OCI-LY1 (cell line): ENCODE results near the gene KCNH6.

Source experiments
- H2AFZ ChIP-seq: fragments of 200-600 bp; sonication (generic), shearing (Covaris generic); 2 replicates; pipeline ENCODE4 v1.6.0; 2014; ENCODE audit warnings: antibody characterized with exemption, mild to moderate bottlenecking, low read length
- H3F3A ChIP-seq: fragments of 200-600 bp; sonication (generic), shearing (Covaris generic); 2 replicates; pipeline ENCODE4 v1.6.0; 2014; ENCODE audit warnings: mild to moderate bottlenecking, antibody characterized with exemption, low read length, moderate library complexity; ENCODE audit not compliant: insufficient read depth
- H3K27ac ChIP-seq: fragments of 200-600 bp; sonication (generic); 2 replicates; pipeline ENCODE4 v1.5.1; 2014; ENCODE audit warnings: low read length, mixed run types, mild to moderate bottlenecking, low read depth; ENCODE audit not compliant: poor library complexity, severe bottlenecking
- H3K27me3 ChIP-seq: fragments of 200-600 bp; sonication (generic); 2 replicates; pipeline ENCODE4 v1.6.0; 2014; ENCODE audit warnings: antibody characterized with exemption, mild to moderate bottlenecking, low read length, moderate library complexity; ENCODE audit not compliant: insufficient read depth
- H3K36me3 ChIP-seq: fragments of 200-600 bp; sonication (generic); 2 replicates; pipeline ENCODE4 v1.6.1; 2014; ENCODE audit warnings: mild to moderate bottlenecking, antibody characterized with exemption, low read length, moderate library complexity, mixed read lengths; ENCODE audit not compliant: insufficient read depth
- H3K4me1 ChIP-seq: fragments of 200-600 bp; sonication (generic); 2 replicates; pipeline ENCODE4 v1.5.1; 2014; ENCODE audit warnings: mild to moderate bottlenecking, low read length, moderate library complexity; ENCODE audit not compliant: insufficient read depth, severe bottlenecking
- H3K4me2 ChIP-seq: fragments of 200-600 bp; sonication (generic), shearing (Covaris generic); 2 replicates; pipeline ENCODE4 v1.6.1; 2014; ENCODE audit warnings: low read length
- H3K4me3 ChIP-seq: fragments of 200-600 bp; sonication (generic); 2 replicates; pipeline ENCODE4 v1.5.1; 2014; ENCODE audit warnings: low read length, low read depth, mild to moderate bottlenecking, mixed read lengths; ENCODE audit not compliant: poor library complexity, severe bottlenecking
- H3K79me2 ChIP-seq: fragments of 200-600 bp; shearing (Covaris generic); 2 replicates; pipeline ENCODE4 v1.6.1; 2016; ENCODE audit warnings: mixed run types, low read length, mixed read lengths; ENCODE audit not compliant: insufficient read depth
- H3K9ac ChIP-seq: fragments of 200-600 bp; sonication (generic), shearing (Covaris generic); 2 replicates; pipeline ENCODE4 v1.6.1; 2014; ENCODE audit warnings: mild to moderate bottlenecking, low read length, mixed read lengths
- H3K9me2 ChIP-seq: fragments of 200-600 bp; sonication (generic), shearing (Covaris generic); 2 replicates; pipeline ENCODE4 v1.6.1; 2014; ENCODE audit warnings: low read depth, mild to moderate bottlenecking, low read length, mixed read lengths
- H3K9me3 ChIP-seq: fragments of 200-600 bp; shearing (Covaris generic); 2 replicates; pipeline ENCODE4 v1.6.1; 2014; ENCODE audit warnings: low read length, mixed read lengths
- H4K20me1 ChIP-seq: fragments of 200-600 bp; sonication (generic), shearing (Covaris generic); 2 replicates; pipeline ENCODE4 v1.6.0; 2016; ENCODE audit warnings: mild to moderate bottlenecking, low read length; ENCODE audit not compliant: insufficient read depth
- EZH2 ChIP-seq: fragments of 200-600 bp; sonication (generic), shearing (Covaris generic); IDR thresholded peaks from 2 replicates; pipeline ENCODE4 v1.8.0; 2017; ENCODE audit warnings: borderline replicate concordance, mixed run types, mild to moderate bottlenecking, antibody characterized with exemption, low read length, moderate library complexity, mixed read lengths
- TF ChIP-seq, protein P1 (sequence below): fragments of 200-600 bp; sonication (generic), shearing (Covaris generic); IDR thresholded peaks from 2 replicates; pipeline ENCODE4 v1.5.1; 2017; ENCODE audit warnings: mild to moderate bottlenecking, antibody characterized with exemption, low read length, moderate library complexity, mixed read lengths

Gene KCNH6

GRCh38 chr17:63568563-63568962, 45.4 kb downstream of the KCNH6 start:
- H3K36me3 ChIP-seq = peaks cover 8% of the 10 kb centered on the region
- no peaks in the 10 kb centered on the region for H4K20me1 ChIP-seq
- no peaks in the 10 kb centered on the region for H3K9me3 ChIP-seq
- H3K9me2 ChIP-seq = no peaks in the 10 kb centered on the region
- H3F3A ChIP-seq = no peaks in the 10 kb centered on the region
- H2AFZ ChIP-seq = no peak overlapping the region
- no peaks in the 10 kb centered on the region for H3K27me3 ChIP-seq
- H3K4me2 ChIP-seq = no peak overlapping the region
- TF ChIP-seq EZH2 = no peak
- TF ChIP-seq, protein P1, sequence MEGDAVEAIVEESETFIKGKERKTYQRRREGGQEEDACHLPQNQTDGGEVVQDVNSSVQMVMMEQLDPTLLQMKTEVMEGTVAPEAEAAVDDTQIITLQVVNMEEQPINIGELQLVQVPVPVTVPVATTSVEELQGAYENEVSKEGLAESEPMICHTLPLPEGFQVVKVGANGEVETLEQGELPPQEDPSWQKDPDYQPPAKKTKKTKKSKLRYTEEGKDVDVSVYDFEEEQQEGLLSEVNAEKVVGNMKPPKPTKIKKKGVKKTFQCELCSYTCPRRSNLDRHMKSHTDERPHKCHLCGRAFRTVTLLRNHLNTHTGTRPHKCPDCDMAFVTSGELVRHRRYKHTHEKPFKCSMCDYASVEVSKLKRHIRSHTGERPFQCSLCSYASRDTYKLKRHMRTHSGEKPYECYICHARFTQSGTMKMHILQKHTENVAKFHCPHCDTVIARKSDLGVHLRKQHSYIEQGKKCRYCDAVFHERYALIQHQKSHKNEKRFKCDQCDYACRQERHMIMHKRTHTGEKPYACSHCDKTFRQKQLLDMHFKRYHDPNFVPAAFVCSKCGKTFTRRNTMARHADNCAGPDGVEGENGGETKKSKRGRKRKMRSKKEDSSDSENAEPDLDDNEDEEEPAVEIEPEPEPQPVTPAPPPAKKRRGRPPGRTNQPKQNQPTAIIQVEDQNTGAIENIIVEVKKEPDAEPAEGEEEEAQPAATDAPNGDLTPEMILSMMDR = no peak
- H3K4me1 ChIP-seq = no peaks in the 10 kb centered on the region
- H3K27ac ChIP-seq = no peak overlapping the region
- no peak overlapping the region for H3K9ac ChIP-seq
- no peak overlapping the region for H3K4me3 ChIP-seq
- peaks cover 37% of the 10 kb centered on the region for H3K79me2 ChIP-seq

DNA sequence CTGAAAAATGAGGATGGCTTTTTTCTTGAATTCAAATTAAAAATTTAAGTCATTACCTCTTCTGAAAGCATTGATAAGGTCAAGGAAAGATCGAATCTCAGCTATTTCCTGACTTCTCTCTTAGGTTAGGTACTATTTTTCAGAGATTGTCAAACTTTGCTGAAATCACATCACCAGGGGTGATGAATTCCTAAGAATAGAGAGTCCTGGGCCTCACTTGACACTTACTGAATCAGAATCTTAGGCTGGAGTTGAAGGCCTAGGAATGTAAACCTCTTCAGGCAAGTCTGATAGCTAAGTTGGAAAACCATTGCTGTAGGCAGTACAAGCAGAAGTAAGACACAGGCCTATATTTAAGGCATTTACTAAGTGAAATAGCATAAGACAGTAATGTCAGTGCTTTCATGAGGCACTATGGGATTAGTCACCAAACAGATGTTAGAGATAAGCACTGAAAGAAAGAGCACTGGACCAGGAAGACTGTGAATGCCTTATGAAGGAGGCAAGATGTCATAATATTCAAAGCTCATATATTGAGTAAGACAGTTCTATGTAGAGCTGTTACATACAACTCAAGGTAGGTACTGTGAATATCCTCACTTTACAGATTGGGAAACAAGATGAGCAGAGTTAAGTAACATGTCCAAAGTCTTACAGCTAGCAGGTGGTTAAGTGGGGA, 48.6 kb downstream of the KCNH6 start:
- Histone ChIP-seq H3F3A (no peaks in the 10 kb centered on the region), H3K36me3 (peaks cover 8% of the 10 kb centered on the region), H3K79me2 (peaks cover 23% of the 10 kb centered on the region), H3K27ac (no peak overlapping the region), H3K9ac (no peak overlapping the region), H3K4me1 (no peaks in the 10 kb centered on the region), H3K9me2 (no peaks in the 10 kb centered on the region), H2AFZ (no peak overlapping the region), H3K4me3 (no peak overlapping the region), H4K20me1 (no peaks in the 10 kb centered on the region), H3K4me2 (no peak overlapping the region), H3K9me3 (no peaks in the 10 kb centered on the region), H3K27me3 (no peaks in the 10 kb centered on the region)
- no peak for TF ChIP-seq EZH2

- Histone ChIP-seq H3K27me3 (no peaks in the 10 kb centered on the region), H4K20me1 (no peaks in the 10 kb centered on the region), H3K9me3 (no peaks in the 10 kb centered on the region), H3K36me3 (peaks cover 12% of the 10 kb centered on the region), H3K27ac (no peak overlapping the region), H2AFZ (no peak overlapping the region), H3K4me1 (no peaks in the 10 kb centered on the region), H3K9me2 (no peaks in the 10 kb centered on the region), H3F3A (no peaks in the 10 kb centered on the region), H3K4me2 (no peak overlapping the region), H3K79me2 (peaks cover 18% of the 10 kb centered on the region), H3K9ac (no peak overlapping the region), H3K4me3 (no peak overlapping the region)
- TF ChIP-seq, protein P1 = no peak
- TF ChIP-seq EZH2 = no peak
These were observed 50.5 kb downstream of the KCNH6 start for GRCh38 chr17:63573634-63574033.
